SK-N-SH (cell line): ENCODE measurements around the gene CELSR1. TPM values are rescaled to one million over a fixed set of nuclear protein-coding genes. Genes with fewer than 3 reads are reported as not detected.

Source experiments
- CTCF ChIA-PET: fragments of 300-600, 350-600 bp; formaldehyde crosslinking; extraction: SDS; loops from one replicate; lab custom pipeline; 2021; lab: Yijun Ruan, JAX
- POLR2A ChIA-PET: fragments of 350-600 bp; sonication (Branson Sonifier 250); formaldehyde crosslinking; extraction: SDS; loops from one replicate; lab custom pipeline; 2020; ENCODE audit warnings: antibody characterized with exemption, inconsistent platforms; lab: Yijun Ruan, JAX
- DNase-seq: peaks from one replicate; pipeline ENCODE4 v3.0.0; 2012
- H2AFZ ChIP-seq: fragments of 200-600 bp; sonication (generic); 2 replicates; pipeline ENCODE4 v1.8.1; 2016; ENCODE audit warnings: antibody characterized with exemption, mild to moderate bottlenecking, low read depth
- H3F3A ChIP-seq: fragments of 200-600 bp; sonication (generic); replicated peaks from 2 replicates; pipeline ENCODE3; 2016; ENCODE audit warnings: antibody characterized with exemption, mild to moderate bottlenecking; ENCODE audit not compliant: insufficient read depth
- H3K27ac ChIP-seq, 2 experiments: fragments of 200-500 bp in 1 of 2; fragments of 200-600 bp in 1 of 2; sonication (Bioruptor generic) in 1 of 2; sonication (generic), shearing (Covaris generic) in 1 of 2; 2 replicates each; pipeline versions ENCODE4 v1.5.1 to v1.6.1; 2014 to 2016; ENCODE audit warnings: low read depth in 2 of 2, inconsistent platforms in 1 of 2, low read length in 1 of 2, mild to moderate bottlenecking in 1 of 2, mixed read lengths in 1 of 2
- H3K27me3 ChIP-seq: fragments of 200-600 bp; sonication (generic), shearing (Covaris generic); 2 replicates; pipeline ENCODE4 v1.6.1; 2016; ENCODE audit warnings: mixed run types; ENCODE audit not compliant: insufficient read depth
- H3K36me3 ChIP-seq, 2 experiments: fragments of 200-500 bp in 1 of 2; fragments of 200-600 bp in 1 of 2; sonication (Bioruptor generic) in 1 of 2; sonication (generic) in 1 of 2; replicated peaks in 1 of 2; 2 replicates each; pipeline versions ENCODE3 to v1.5.1; 2014 to 2016; ENCODE audit warnings: low read length in 1 of 2, mild to moderate bottlenecking in 1 of 2; ENCODE audit not compliant: insufficient read depth in 2 of 2, control insufficient read depth in 1 of 2
- H3K4me1 ChIP-seq, 2 experiments: fragments of 200-500 bp in 1 of 2; fragments of 200-600 bp in 1 of 2; sonication (Bioruptor generic) in 1 of 2; sonication (generic), shearing (Covaris generic) in 1 of 2; 2 replicates each; pipeline versions ENCODE4 v1.5.1 to v1.6.1; 2014 to 2016; ENCODE audit warnings: low read depth in 1 of 2, low read length in 1 of 2, mixed run types in 1 of 2; ENCODE audit not compliant: insufficient read depth in 2 of 2, control insufficient read depth in 1 of 2
- H3K4me2 ChIP-seq: fragments of 200-600 bp; sonication (generic), shearing (Covaris generic); 2 replicates; pipeline ENCODE4 v1.6.1; 2017; ENCODE audit warnings: mixed run types
- H3K4me3 ChIP-seq, 2 experiments: fragments of 200-500 bp in 1 of 2; fragments of 200-600 bp in 1 of 2; sonication (Bioruptor generic) in 1 of 2; sonication (generic), shearing (Covaris generic) in 1 of 2; 2 replicates each; pipeline versions ENCODE4 v1.5.1 to v1.8.1; 2014 to 2016; ENCODE audit warnings: low read depth in 2 of 2, inconsistent platforms in 1 of 2, low read length in 1 of 2, mild to moderate bottlenecking in 1 of 2, mixed read lengths in 1 of 2, moderate library complexity in 1 of 2
- H3K79me2 ChIP-seq: fragments of 200-600 bp; sonication (generic); 2 replicates; pipeline ENCODE4 v1.8.1; 2017; ENCODE audit warnings: mild to moderate bottlenecking; ENCODE audit not compliant: insufficient read depth
- H3K9ac ChIP-seq: fragments of 200-600 bp; sonication (generic); 2 replicates; pipeline ENCODE4 v1.6.1; 2017; ENCODE audit warnings: mixed run types
- H3K9me2 ChIP-seq: fragments of 200-600 bp; sonication (generic); 2 replicates; pipeline ENCODE4 v1.6.1; 2017; ENCODE audit warnings: mixed run types
- H3K9me3 ChIP-seq: fragments of 200-600 bp; sonication (generic); 2 replicates; pipeline ENCODE4 v1.6.1; 2017; ENCODE audit warnings: mixed run types, mild to moderate bottlenecking, moderate library complexity
- H4K20me1 ChIP-seq: fragments of 200-600 bp; sonication (generic); 2 replicates; pipeline ENCODE4 v1.6.1; 2017; ENCODE audit warnings: mild to moderate bottlenecking, mixed run types; ENCODE audit not compliant: insufficient read depth
- CHD2 ChIP-seq: fragments of 150-350 bp; IDR thresholded peaks from 2 replicates; pipeline ENCODE4 v1.6.1; 2018; ENCODE audit warnings: low read length; ENCODE audit not compliant: partially characterized antibody
- FOSL2 ChIP-seq: IDR thresholded peaks from 2 replicates; pipeline ENCODE4 v1.4.0; 2012; ENCODE audit warnings: low read depth, mild to moderate bottlenecking, moderate library complexity, borderline replicate concordance
- FOXJ3 ChIP-seq: sonication (generic); formaldehyde crosslinking; IDR thresholded peaks from 2 replicates; pipeline ENCODE4 v1.5.1; 2020; ENCODE audit warnings: mild to moderate bottlenecking, missing genetic modification reagents
- GABPA ChIP-seq: IDR thresholded peaks from 2 replicates; pipeline ENCODE4 v1.4.0; 2012; ENCODE audit warnings: low read depth, mild to moderate bottlenecking
- JUND ChIP-seq: IDR thresholded peaks from 2 replicates; pipeline ENCODE4 v1.4.0; 2012
- MXI1 ChIP-seq: IDR thresholded peaks from 2 replicates; pipeline ENCODE4 v1.6.1; 2012; ENCODE audit warnings: mild to moderate bottlenecking, low read depth, low read length, improper control_type of control experiment
- POLR2AphosphoS5 ChIP-seq: IDR thresholded peaks from 2 replicates; pipeline ENCODE4 v1.6.1; 2012; ENCODE audit warnings: low read depth, low read length
- RXRA ChIP-seq: IDR thresholded peaks from 2 replicates; pipeline ENCODE4 v1.4.0; 2012; ENCODE audit warnings: low read depth, mild to moderate bottlenecking, borderline replicate concordance
- SMC3 ChIP-seq: IDR thresholded peaks from 2 replicates; pipeline ENCODE4 v1.6.1; 2012; ENCODE audit warnings: low read depth, low read length, improper control_type of control experiment
- TAF1 ChIP-seq: IDR thresholded peaks from 2 replicates; pipeline ENCODE4 v1.6.1; 2012; ENCODE audit warnings: low read depth, mild to moderate bottlenecking, low read length, moderate library complexity, borderline replicate concordance
- TCF12 ChIP-seq: IDR thresholded peaks from 2 replicates; pipeline ENCODE4 v1.4.0; 2012
- USF1 ChIP-seq: IDR thresholded peaks from 2 replicates; pipeline ENCODE4 v1.4.0; 2012; ENCODE audit warnings: low read depth, borderline replicate concordance
- USF2 ChIP-seq: fragments of 150-350 bp; IDR thresholded peaks from 2 replicates; pipeline ENCODE4 v1.6.1; 2017; ENCODE audit warnings: antibody characterized with exemption, low read length, low read depth, borderline replicate concordance
- YY1 ChIP-seq: IDR thresholded peaks from 2 replicates; pipeline ENCODE4 v1.4.0; 2012; ENCODE audit warnings: low read depth, mild to moderate bottlenecking
- WGBS: methylation state at CpG from one replicate; pipeline ENCODE4 v1.1.6; 2017; ENCODE audit warnings: low lambda C conversion rate; 5-methylcytosine and 5-hydroxymethylcytosine counted together
- polyA plus RNA-seq, 3 experiments: library from polyadenylated mRNA; depleted of rRNA; stranded (reverse); fragments of >200 nt; gene quantifications; 2 replicates each; pipeline ENCODE4 v1.2.3, GENCODE V29; 2012

CELSR1 gene
- polyA plus RNA-seq, 1 of the 3 experiments (the other 2 are of a cell fraction), result 5.0 TPM

GRCh38 chr22:46460857-46461256 is 76.6 kb downstream of the CELSR1 start:
- CTCF ChIA-PET, result interaction anchor here (0.8 to 1.1 kb wide), 2 partner anchors 66 to 338 kb away, joined by 3 read pairs; no protein-coding TSS in a partner anchor
- POLR2A ChIA-PET, result no interaction called here

GRCh38 chr22:46459347-46460065 is 77.9 kb downstream of the CELSR1 start:
- no peaks in the 10 kb centered on the region; a peak in 1 of 4 replicates for H3K4me1 ChIP-seq
- H3K36me3 ChIP-seq, result no peaks in the 10 kb centered on the region
- ChIA-PET CTCF (interaction anchor here (0.9 to 1.1 kb wide), 2 partner anchors 92 to 340 kb away, joined by 3 read pairs; no protein-coding TSS in a partner anchor), POLR2A (no interaction called here)
- no peaks in the 10 kb centered on the region for H3K9me3 ChIP-seq
- WGBS, result 92% methylated on average over 13 of the region's 17 CpGs
- H3K79me2 ChIP-seq, result no peaks in the 10 kb centered on the region
- peaks cover 7% of the 10 kb centered on the region for H3F3A ChIP-seq
- no peak overlapping the region for H3K9ac ChIP-seq
- H3K4me3 ChIP-seq, result no peak overlapping the region
- no peak overlapping the region for H2AFZ ChIP-seq
- H3K27ac ChIP-seq, result no peak overlapping the region
- no peak overlapping the region for H3K4me2 ChIP-seq
- no peaks in the 10 kb centered on the region for H4K20me1 ChIP-seq
- DNase-seq, result no peak
- H3K9me2 ChIP-seq, result no peaks in the 10 kb centered on the region
- H3K27me3 ChIP-seq, result no peaks in the 10 kb centered on the region
- TF ChIP-seq SMC3 (no peak), FOSL2 (no peak), GABPA (no peak), TAF1 (no peak), CHD2 (no peak), RXRA (no peak), USF2 (no peak), JUND (no peak), YY1 (no peak)

More at GRCh38 chr22:46460857-46461256, 76.6 kb downstream of the CELSR1 start:
- H3K36me3 ChIP-seq, result no peaks in the 10 kb centered on the region
- no peaks in the 10 kb centered on the region for H3K27me3 ChIP-seq
- 59% methylated on average over 12 of the region's 12 CpGs for WGBS
- no peaks in the 10 kb centered on the region for H4K20me1 ChIP-seq
- no peak overlapping the region for H3K9ac ChIP-seq
- H3K27ac ChIP-seq, result no peak overlapping the region
- H3K9me2 ChIP-seq, result no peaks in the 10 kb centered on the region
- no peak for DNase-seq
- H2AFZ ChIP-seq, result no peak overlapping the region
- H3K4me1 ChIP-seq, result no peaks in the 10 kb centered on the region; a peak in 1 of 4 replicates
- no peak overlapping the region for H3K4me2 ChIP-seq
- H3K79me2 ChIP-seq, result no peaks in the 10 kb centered on the region
- peaks cover 7% of the 10 kb centered on the region for H3F3A ChIP-seq
- H3K9me3 ChIP-seq, result no peaks in the 10 kb centered on the region
- no peak overlapping the region for H3K4me3 ChIP-seq
- TF ChIP-seq USF1 (no peak), POLR2AphosphoS5 (no peak), FOXJ3 (no peak), TCF12 (no peak), SMC3 (no peak), MXI1 (no peak), RXRA (no peak), GABPA (no peak)
